ENCODE results near the gene PLCB1. TPM values are rescaled to one million over a fixed set of nuclear protein-coding genes. Genes with fewer than 3 reads are reported as not detected.
A peak's percentile ranks its signal among the peaks of the same experiment; 100 is the strongest.

PLCB1 gene
- total RNA-seq, 1 donor, result 46.5 TPM

GRCh38 chr20:8507231-8507630, 375.2 kb downstream of the PLCB1 start:
- H3K4me3 ChIP-seq (ENCODE audit: low read depth, low read length), result no peak overlapping the region
- no peak for DNase-seq (ENCODE audit: low read depth)
- TF ChIP-seq CTCF (IDR thresholded peaks at IDR 0.05; ENCODE audit: insufficient read depth, low read length), result no peak

DNA sequence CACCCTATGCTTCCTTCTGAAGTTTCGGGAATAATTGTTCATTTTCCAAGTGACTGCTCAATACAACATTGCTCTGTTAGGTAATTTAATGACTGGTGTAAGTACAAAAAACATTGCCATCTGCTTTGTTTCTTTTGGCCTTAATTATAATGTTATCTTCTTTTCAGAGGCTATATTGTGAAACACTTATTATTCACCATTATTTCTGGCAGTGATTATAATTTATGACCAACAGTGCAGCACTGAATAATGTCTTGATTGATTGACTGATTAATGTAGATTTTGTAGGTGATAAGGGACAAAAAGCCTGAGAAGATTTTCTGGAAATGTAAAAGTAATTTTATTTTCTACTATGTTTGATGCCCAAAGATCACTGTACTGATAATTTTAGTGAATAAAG, 377.7 kb downstream of the PLCB1 start:
- peak; percentile 79 for DNase-seq (ENCODE audit: low read depth)
- H3K4me3 ChIP-seq (ENCODE audit: low read depth, low read length), result no peak overlapping the region
- TF ChIP-seq CTCF (IDR thresholded peaks at IDR 0.05; ENCODE audit: insufficient read depth, low read length), result no peak

DNA sequence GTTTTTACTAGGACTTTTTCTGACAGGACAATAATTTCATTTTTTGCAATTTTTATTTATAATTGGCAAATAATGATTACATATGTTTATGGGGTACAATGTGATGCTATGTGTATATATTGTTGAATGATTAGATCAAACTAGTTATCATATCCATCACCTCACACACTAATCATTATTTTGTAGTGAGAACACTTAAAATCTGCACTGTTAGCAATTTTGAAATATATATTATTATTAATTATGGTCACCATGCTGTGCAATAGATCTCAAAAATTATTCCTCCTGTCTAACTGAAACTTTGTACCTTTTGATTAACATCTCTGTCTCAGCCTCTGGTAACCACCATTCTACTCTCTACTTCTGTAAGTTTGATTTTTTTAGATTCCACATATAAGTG, 378.7 kb downstream of the PLCB1 start:
- DNase-seq (ENCODE audit: low read depth), result no peak
- no peak overlapping the region for H3K4me3 ChIP-seq (ENCODE audit: low read depth, low read length)
- TF ChIP-seq CTCF (IDR thresholded peaks at IDR 0.05; ENCODE audit: insufficient read depth, low read length), result no peak

- no peak for TF ChIP-seq CTCF (IDR thresholded peaks at IDR 0.05; ENCODE audit: insufficient read depth, low read length)
- DNase-seq (ENCODE audit: low read depth), result no peak
- no peak overlapping the region for H3K4me3 ChIP-seq (ENCODE audit: low read depth, low read length)
Observed at GRCh38 chr20:8512003-8512402, 379.9 kb downstream of the PLCB1 start.

DNA sequence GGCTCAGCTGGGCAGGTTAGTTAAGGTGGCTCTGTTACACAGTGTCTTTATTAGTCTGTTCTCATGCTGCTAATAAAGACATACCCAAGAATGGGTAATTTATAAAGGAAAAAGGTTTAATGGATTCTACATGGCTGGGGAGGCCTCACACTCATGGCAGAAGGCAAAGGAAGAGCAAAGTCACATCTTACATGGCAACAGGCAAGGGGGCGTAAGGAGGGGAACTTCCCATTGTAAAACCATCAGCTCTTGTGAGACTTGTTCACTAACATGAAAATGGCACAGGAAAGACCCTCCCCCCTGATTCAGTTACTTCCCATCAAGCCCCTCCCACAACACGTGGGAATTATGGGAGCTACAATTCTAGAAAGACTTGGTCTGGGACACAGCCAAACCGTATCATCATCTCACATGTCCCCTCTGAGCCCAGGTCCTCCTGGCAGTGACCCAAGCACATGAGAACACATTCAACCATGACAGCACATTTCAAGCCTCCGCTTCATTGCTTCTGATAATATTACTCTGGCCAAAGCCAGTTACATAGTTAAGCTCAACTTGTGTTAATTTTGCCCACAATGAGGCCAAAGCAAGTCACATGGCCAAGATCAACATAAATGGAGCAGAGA, 383.9 kb downstream of the PLCB1 start:
- H3K4me3 ChIP-seq (ENCODE audit: low read depth, low read length), result no peak overlapping the region
- no peak for DNase-seq (ENCODE audit: low read depth)
- no peak for TF ChIP-seq CTCF (IDR thresholded peaks at IDR 0.05; ENCODE audit: insufficient read depth, low read length)

DNA sequence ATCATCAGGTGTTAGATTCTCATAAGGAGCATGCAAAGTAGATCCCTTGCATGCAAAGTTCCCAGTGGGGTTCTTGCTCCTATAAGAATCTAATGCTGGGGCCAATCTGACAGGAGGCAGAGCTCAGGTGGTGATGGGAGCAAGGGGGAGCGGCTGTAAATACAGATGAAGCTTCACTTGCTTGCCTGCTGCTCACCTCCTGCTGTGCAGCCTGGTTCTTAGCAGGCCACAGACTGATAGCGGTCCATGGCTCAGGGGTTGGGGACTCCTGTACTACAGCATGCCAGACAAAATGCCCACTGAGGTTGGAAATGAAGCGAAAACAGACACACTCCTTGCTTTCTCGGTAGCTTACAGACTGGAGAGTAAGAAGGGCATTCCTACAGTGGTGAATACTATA, 386.8 kb downstream of the PLCB1 start:
- DNase-seq (ENCODE audit: low read depth), result no peak
- H3K4me3 ChIP-seq (ENCODE audit: low read depth, low read length), result no peak overlapping the region
- no peak for TF ChIP-seq CTCF (IDR thresholded peaks at IDR 0.05; ENCODE audit: insufficient read depth, low read length)

DNA sequence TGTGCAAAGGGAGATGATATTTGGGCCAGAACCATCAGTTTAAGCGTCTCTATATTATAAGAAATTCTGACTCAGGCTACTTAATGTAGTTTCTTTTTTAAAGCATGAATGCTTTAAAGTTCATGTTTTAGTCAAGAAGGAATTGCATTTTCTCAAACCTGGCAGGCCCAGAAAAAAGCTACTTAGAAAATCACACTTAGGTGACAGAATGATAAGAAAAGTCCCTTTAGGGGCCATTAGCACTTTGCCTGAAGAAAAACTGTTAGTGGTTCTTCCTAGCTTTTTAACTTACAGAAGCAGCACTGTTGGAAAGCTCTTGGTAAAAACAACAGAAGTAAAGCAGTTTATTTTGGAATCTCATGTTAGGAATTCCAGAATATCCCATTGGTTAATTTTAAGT, 387.8 kb downstream of the PLCB1 start:
- no peak overlapping the region for H3K4me3 ChIP-seq (ENCODE audit: low read depth, low read length)
- no peak for TF ChIP-seq CTCF (IDR thresholded peaks at IDR 0.05; ENCODE audit: insufficient read depth, low read length)
- no peak for DNase-seq (ENCODE audit: low read depth)
